Measurements from ENCODE around the gene ZFX.

Gene ZFX

GRCh38 chrX:24259544-24260240 is 110.2 kb downstream of the ZFX start:
- no peak overlapping the region for H3K4me3 ChIP-seq (ENCODE audit: low read depth, low read length)
- DNase-seq (ENCODE audit: low read depth) = peak; percentile 87
- TF ChIP-seq CTCF (conservative IDR thresholded peaks at IDR 0.05; ENCODE audit: low read depth, low read length) = peak; percentile 71

- no peak overlapping the region for H3K4me3 ChIP-seq (ENCODE audit: low read depth, low read length)
- TF ChIP-seq CTCF (conservative IDR thresholded peaks at IDR 0.05; ENCODE audit: low read depth, low read length) = no peak
- DNase-seq (ENCODE audit: low read depth) = peak; percentile 75
Observed at GRCh38 chrX:24260842-24261550, 111.5 kb downstream of the ZFX start.

- no peak overlapping the region for H3K4me3 ChIP-seq (ENCODE audit: low read depth, low read length)
- DNase-seq (ENCODE audit: low read depth) = no peak
- no peak for TF ChIP-seq CTCF (conservative IDR thresholded peaks at IDR 0.05; ENCODE audit: low read depth, low read length)
Observed at GRCh38 chrX:24262309-24262708, 112.8 kb downstream of the ZFX start.

GRCh38 chrX:24264383-24264782 is 114.9 kb downstream of the ZFX start:
- no peak for DNase-seq (ENCODE audit: low read depth)
- TF ChIP-seq CTCF (conservative IDR thresholded peaks at IDR 0.05; ENCODE audit: low read depth, low read length) = no peak
- no peak overlapping the region for H3K4me3 ChIP-seq (ENCODE audit: low read depth, low read length)
